IPS-11a (cell line): ENCODE data around the gene FCF1.
A peak's percentile ranks its signal among the peaks of the same experiment; 100 is the strongest.

Source experiments
- H3K4me3 ChIP-seq: one replicate; pipeline ENCODE4 v1.5.1; 2013; ENCODE audit warnings: low read depth, low read length, control low read depth

Gene FCF1, protein sequence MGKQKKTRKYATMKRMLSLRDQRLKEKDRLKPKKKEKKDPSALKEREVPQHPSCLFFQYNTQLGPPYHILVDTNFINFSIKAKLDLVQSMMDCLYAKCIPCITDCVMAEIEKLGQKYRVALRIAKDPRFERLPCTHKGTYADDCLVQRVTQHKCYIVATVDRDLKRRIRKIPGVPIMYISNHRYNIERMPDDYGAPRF

DNA sequence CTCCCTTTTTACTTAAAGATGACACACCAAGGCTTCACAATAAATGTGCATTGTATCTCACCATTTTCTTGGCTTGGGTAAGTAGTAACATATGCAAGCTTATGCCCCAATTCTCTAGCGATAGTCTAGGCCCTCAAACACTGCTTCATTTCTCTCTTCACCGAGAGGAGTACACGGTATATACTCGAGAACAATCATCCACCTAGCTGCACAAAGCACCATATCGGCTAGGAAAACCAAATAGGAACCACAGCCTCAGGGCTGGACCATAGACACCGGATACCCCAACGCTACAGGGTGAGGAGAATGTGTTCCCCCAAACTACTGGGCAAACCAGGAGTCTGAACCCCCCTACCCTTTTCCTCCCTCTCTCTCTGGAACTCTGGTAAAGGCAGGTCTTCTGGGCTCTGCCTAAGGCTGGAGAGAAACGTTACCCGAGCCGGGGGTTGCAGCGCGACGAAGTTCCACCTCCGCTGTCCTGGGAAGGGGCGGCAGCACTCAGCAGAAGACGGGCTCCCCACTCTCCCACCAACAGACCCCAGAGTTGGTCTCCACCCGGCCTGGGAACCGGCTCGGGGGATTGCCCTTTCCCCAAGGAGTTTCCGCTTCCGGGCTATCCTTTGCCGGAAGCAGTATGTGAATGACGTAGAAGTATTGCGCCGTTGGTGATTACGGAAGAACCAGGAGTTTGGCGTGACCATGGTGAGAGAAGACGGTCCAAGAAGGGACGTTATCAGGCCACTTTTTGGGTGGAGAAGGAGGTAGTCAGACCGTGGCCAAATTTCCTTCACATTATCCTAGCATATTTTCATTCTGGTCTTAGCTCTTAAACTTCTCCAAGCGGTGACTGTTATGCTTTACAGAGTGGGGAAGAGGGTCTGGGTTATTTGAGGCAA lies at the start of gene FCF1, which contains the start of gene AREL1:
Gene FCF1 (plus strand): TSS at position 646 of the 896 bp plus-strand sequence. CDS start 54 bp downstream, at position 700.
Gene AREL1 (minus strand): TSS at position 582 of the 896 bp plus-strand sequence. CDS start 27,465 bp downstream, outside the sequence.
- peak within 1 kb of the TSS; percentile 100 for H3K4me3 ChIP-seq

DNA sequence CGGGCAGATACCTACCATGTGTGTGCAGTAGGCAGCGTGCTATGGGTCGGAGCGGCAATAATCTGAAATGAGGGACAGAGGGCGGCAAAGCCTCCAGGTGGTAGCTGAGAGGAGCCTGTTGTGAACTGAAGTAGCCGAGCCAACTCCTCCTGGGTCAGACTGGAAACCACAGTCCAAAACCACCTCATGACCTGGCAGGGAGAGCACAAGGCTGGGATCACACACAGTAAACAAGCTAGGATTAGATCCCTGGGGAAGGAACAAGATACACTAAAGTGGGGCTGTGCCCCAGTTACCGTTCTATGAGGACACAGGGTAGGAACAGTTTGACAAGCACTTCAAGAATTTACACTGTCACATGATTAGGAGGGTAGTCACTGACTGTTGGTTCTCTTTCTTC lies 49.1 kb upstream of the FCF1 start:
- H3K4me3 ChIP-seq = no peak overlapping the region

DNA sequence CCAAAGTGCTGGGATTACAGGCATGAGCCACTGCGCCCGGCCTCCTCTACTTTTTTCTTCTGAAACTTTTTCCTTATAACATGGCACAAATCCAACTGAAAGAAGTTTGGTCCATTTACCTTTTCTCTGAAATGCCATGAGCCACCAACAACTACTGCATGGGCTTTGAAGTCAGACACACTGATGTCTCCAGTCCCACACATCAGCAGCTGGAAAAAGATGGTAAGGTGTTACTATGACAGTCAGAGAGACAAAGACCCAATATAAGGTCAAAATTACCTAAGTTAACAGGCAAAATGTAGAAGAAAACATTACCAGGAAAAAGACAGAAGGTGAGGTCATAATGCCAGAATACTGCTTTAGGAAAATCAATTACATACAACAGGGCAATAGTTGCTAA lies 48.2 kb upstream of the FCF1 start:
- H3K4me3 ChIP-seq = no peak overlapping the region

DNA sequence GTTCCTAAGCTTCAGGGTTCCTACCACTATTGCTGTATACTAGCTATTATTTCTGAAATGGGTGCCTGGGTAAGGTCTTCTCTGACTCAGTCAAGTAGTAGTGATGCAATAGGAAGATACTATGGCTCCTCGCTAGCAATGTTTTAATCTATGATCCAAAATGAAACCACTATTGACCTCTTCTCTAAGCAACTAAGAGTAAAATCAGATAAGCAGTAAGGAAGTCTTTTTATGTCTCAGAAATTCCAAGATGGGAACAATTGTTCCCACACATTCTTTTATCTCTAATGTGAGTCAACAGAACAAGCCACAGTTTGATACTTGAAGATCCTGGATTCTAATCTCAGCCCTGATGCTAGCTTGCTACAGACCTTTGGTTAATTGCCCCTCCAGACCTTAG lies 45.2 kb upstream of the FCF1 start:
- no peak overlapping the region for H3K4me3 ChIP-seq

DNA sequence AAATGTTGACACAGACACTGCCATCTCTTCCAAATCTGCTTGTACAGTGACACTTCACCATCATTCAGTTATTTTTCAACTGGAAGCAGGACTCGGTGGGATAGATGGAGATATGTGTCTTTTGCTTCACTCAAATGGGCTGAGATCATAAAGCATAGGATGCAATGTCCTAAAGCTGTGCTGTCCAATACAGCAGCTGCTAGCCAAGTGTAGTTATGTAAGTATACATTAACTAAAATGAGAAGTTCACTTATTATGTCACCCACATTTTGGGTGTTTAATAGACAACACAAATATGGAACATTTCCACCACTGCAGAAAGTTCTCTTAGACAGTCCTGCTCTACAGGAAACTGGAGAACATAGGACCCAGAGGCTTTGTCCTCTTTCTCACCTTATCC lies 43.7 kb upstream of the FCF1 start:
- no peak overlapping the region for H3K4me3 ChIP-seq

DNA sequence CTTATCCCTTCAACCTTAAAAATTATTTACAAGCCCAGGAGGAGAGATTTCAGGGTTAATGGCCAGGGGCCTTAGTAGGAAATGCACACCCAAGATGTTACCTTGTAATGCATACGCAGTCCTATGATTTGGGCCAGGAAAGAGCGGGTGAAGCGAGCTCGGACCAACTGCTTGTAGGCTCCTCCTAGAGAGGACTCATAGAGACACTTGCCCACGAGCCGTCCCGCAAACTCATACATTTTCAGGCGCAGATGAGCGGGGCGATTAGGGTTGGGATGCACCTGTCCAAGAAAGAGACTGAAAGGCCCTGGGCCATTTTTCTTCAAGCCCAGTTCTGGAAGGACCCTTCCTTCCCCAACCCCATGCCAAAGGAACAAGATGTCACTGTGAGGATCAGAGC lies 43.1 kb upstream of the FCF1 start:
- no peak overlapping the region for H3K4me3 ChIP-seq

DNA sequence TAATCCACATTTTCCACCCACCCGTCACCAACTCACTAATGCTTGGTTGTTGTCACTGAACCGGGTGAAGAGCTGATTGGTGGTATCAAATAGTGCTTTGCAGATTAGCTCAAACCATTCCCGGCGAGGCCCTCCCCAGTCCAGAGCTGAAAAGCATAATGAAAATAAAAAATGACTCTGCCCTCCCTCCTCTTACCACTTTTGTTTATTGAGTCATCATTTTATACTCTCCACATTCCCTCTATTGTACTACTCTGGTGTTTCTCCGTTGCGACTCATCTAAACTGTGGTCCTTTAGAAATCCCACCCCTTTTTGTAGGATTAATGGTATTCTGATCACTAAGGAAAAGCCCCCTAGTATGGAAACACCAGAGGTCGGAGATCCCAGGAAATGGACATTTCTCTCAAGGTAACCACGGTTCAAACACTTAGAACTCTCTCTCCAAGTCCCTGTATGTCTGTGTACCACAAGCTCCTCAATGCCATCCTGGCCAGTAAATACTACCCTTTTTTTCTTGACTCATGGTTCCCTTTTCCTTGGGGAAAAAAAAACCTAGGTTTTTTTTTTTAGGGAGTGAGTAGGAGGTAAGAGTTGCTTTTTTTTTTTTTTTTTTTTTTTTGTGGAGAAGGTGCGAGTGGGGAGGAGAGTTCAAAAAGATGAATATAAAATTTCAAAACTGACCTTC lies 42.1 kb upstream of the FCF1 start:
- no peak overlapping the region for H3K4me3 ChIP-seq

DNA sequence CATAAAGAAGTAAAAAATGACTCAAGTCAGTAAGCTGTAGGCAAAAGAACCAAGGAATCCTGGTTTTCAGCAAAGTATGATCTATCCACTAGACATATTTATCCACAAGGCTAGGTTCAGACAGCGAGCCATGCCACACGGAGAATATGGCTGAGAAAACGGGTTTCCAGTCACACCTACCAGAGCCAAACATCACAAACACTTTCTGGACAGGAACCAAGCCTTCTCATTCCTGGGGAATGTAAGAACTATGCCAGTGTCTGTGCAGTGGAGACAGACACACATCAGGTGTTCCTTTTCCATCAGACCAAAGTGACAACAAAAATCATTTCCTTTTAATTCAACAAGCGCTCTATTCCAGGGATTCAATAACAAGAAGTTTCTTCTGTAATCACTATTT lies 41.2 kb upstream of the FCF1 start:
- H3K4me3 ChIP-seq = no peak overlapping the region

DNA sequence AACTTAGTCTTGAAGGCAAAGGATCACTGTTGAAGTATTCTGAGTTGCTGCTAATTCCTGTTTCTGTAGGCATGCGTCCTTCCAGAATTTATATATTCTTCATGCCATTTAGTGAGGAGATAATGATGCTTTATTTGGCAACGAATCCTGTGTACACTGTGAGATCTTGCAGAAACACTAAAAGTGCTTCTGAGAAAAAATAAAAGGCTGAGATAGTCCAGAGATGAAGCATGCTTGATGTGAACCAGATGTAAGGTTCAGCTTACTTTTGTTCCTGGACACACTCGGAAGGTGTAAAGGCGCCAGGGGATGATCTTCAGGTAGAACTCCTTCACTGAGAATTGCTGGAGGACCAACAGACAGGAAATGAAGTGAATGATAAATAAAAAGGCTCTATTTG lies 39.2 kb upstream of the FCF1 start:
- H3K4me3 ChIP-seq = no peak overlapping the region

DNA sequence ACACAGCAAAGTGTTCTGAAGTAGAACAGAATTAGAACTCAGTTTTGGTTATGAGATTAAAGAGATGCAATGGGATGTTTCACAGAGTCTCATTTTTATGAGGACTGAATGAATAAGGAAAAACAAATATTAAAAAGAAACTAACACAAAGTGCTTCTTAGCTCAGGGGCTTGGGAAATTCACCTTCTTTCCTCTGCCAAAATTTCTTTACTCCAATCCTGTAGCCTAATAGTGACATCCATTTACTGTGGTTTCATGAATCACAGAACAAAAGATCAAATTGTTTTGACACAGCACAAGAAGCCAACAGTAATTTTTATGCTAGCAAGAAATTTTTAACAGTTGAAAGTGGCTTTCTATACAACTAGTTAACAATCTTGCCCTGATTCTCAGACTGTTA lies 37.7 kb upstream of the FCF1 start:
- H3K4me3 ChIP-seq = no peak overlapping the region

DNA sequence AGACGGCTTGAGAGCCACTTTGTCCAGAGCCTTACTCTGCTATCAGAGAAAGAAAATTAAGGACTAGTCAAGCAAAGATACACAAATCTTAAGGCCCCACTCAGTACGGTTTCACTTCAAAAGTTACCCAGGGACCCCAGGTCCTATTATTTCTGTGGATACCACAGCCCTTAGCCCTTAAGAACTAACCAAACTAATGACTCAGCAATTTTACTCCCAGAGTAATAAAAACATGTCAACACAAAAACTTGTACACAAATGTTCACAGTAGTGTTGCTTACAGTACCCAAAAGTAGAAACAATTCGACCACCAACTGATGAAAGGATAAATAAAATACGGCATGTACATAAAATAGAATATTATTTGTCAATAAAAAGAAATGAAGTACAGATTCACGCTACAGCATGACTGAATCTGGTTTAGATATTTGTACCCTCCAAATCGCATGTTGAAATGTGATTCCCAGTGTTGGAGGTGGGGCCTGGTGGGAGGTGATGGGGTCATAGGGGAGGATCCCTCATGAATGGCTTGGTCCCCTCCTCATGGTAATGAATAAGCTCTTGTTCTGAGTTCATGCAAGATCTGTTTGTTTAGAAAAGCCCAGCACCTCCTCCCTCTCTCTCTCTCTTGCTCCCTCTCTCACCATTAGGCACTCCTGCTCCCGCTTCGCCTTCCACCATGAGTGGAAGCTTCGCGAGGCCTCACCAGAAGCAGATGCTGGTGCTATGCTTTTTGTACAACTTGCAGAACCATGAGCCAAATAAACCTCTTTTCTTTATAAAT lies 30.6 kb upstream of the FCF1 start:
- no peak overlapping the region for H3K4me3 ChIP-seq

DNA sequence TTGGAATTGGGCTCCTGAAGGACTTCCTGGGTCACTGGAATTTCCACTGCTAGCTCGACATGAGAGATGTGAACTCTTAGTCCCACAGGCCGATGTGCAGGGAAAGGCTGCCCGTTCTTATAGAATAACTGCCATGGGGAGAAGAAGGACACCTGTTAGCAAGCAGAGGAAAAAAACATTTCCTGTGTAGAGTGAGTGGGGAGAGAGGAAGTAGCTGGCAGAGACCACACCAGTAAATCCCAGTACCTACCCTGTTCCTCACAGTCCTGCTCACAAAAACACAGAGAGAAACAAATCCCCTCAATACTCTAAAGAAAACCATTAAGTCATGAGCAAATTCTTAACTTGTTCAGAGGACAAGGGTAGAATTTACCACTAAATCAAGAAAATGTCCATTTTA lies 29.5 kb upstream of the FCF1 start:
- no peak overlapping the region for H3K4me3 ChIP-seq

DNA sequence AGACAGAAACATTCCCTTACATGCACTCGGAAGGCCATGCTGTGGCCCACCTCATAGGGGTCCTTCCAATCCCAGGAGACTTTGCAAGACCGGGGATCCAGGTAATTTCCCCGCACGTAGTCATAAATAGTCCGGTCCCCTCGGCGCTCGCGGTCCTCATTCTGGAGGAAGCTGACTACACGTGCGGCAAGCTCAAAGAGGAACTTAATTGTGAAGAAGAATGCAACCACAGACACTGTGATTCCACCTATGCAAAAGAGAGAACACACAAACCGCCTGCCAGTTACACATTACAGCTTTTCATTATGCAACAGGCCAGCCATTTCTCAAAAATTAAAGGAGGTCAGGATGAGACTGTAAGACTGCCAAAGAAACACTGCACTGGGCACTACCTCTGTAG lies 28.5 kb upstream of the FCF1 start:
- H3K4me3 ChIP-seq = no peak overlapping the region

DNA sequence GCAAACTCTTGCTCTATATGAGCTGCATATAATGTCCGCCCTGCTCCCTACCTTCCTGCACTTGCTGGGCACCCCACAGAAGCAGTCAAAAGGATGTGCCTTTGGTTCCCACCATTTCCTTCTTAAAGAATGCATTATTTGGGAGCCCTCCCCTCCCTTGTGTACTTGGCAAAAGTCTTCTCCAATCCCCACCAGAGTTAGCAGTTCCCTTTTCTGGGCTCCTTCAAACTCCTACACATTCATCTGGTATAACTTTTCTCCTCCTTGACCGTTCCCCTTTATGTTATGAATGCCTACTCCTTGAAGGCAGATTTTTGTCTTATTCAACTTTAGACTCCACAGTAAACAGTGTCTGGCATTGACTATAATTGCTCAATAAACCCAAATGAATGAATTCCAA lies 27.9 kb upstream of the FCF1 start:
- no peak overlapping the region for H3K4me3 ChIP-seq

DNA sequence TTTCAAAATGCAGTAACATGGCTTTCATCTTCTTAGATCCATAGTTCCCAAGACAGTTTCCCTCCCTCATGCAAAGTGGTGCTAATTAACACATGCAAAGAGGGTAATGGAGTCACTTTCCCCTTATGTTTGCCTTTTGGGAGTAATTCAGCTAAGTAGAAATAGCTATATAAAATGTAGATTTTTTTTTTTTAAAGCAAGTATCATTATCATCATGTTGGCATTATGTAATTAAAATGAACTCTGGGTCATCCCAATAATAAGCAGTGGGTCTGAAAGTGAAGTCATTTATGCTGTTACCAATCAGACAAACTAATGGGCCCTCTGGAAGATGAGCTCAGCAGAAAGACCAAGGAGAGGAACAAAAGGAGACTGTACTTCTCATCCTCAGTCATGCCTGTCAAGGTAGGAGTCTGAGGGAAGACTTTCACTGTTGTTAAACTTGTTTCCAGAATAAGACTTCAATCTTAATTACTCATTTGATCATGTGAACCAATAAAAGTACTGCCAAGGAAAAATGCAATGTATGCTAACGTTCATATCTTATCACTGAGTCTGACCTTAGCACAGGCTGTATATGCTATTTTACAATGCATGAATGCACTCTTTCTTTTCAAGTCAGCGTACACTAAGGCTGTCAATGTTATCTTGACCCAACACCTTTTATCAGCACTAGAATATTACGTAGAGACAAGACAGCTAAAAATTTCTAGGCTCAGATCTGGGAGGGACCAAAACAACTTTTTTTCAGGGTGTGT lies 26.8 kb upstream of the FCF1 start:
- no peak overlapping the region for H3K4me3 ChIP-seq

DNA sequence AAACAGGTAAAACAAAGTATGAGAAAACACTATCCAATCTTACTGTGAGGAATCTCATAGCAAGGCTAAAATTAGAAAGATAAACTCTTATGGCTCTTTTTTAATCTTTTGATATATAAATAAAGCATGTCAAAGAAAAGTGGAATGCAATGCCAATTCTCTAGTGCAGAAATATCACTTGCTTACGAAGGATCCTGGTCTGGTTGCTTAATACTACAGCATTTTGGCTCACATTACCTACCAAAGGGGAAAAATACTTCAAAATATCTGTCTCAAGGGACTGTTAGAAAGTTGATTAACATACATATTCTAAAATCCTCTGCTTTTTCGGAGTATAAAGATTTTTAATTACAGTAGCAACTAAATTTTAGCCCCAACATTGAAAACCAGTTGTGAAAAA lies 21.5 kb upstream of the FCF1 start:
- H3K4me3 ChIP-seq = no peak overlapping the region

DNA sequence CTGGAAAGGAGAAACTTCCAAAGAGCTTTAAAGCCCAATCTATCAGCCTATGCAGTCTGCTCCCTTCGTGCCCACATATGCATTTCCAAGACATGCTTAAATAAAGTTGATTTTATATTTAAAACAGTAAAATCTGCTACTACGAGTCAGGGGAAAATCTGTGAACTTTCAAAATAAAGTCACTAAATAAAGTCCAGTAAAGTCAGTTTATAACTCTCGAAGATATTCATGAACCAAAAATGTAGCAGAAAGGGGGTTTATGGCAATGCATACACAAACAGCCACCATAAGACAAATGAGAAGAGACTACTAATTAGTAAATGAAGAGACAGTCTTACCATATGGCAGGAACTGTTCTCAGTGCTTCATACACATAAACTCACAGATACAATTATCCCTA lies 19.8 kb upstream of the FCF1 start:
- no peak overlapping the region for H3K4me3 ChIP-seq

DNA sequence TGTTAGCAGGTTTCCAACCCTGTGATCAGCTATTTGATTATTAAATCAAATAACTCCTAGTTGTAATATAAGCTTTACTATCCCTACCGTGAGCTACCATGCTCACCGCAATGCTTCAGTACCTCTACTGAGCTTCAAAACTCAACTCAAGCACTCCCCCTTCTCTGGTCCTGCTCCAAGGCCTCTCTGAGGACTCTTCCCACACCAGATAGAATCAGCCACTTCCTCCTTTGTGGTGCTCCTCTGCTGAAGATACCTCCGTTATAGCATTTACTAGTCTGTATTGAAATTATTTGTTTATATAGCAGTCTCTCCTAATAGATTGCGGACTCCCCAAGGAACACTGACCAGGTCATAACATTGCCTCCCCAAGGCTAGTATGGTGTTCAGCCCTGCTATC lies 17.5 kb upstream of the FCF1 start:
- H3K4me3 ChIP-seq = no peak overlapping the region

DNA sequence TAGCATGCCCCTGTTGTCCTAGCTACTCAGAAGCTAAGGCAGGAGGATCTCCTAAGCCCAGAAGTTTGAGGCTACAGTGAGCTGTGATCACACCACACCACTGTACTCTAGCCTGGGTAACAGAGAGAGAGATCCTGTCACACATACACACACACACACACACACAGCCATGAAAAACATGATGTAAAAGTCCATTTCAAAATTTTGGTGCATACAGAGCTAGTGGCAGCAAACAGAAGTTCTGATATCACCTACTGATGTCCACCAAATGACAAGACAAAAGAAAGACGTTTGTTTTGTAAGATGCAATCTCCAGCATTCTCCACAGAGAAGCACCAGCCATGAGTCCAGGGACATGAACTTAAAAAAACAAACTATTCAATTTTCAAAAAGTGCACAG lies 15.9 kb upstream of the FCF1 start:
- H3K4me3 ChIP-seq = no peak overlapping the region

DNA sequence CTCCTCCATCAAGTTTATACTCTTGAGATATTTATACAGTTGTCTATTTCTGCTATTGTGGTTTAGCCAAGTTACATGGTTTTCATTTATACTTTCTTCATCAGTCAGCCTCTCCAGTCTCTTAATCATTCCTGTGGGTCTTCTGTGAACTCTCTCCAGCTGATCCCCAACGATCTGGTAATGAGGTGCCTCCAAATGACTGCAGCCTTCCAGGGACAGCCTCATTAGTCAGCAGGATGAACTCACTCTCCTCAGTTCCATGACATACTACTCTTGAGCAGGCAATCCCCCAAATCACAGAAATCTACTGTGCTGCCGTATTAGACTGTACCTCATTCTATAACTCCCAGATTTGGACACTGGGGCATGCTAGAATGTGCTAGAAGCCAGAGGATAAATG lies 15.4 kb upstream of the FCF1 start:
- no peak overlapping the region for H3K4me3 ChIP-seq
